Measurements from ENCODE around the gene C1QTNF8.

C1QTNF8 gene

GRCh38 chr16:1096169-1097082 is at the start of gene C1QTNF8:
TSS of gene C1QTNF8 (minus strand) at chr16:1096244. CDS start at chr16:1094922, 1,322 bp downstream.
- DNase-seq (ENCODE audit: low read depth in 2 of 2), result no peak

- DNase-seq (ENCODE audit: low read depth in 2 of 2), result no peak
Observed at GRCh38 chr16:1145383-1146100, 49.5 kb upstream of the C1QTNF8 start.

GRCh38 chr16:1144476-1145382 is 48.7 kb upstream of the C1QTNF8 start:
- no peak for DNase-seq (ENCODE audit: low read depth in 2 of 2)

DNA sequence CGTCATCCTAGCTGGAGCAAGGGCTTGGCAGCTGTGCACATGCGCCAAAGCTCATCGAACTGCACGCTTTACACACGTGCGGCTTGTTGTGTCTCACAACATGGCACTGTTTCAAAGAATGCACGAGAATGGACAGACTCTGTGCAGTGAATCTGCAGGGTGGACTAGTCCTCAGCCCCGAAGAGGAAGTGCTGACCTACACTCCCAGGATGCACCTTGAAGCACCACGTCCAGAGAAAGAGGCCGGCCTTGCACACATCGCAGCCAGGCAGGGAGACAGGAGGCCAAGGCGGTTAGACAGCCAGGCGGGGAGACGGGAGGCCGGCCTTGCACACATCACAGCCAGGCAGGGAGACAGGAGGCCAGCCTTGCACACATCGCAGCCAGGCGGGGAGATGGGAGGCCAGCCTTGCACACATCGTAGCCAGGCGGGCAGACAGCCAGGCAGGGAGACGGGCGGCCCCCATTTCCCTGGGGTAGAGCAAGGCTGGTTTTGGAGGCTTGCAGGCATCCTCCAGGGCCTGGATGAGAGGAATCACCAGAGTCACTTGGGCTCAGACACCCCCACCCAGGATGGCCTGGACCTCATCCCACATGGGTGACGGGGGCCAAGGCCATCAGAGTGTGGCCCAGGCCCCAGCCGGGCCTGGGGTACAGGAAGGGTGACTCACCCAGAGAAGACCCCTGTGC is 47.9 kb upstream of the C1QTNF8 start:
- no peak for DNase-seq (ENCODE audit: low read depth in 2 of 2)

GRCh38 chr16:1142911-1143310 is 46.9 kb upstream of the C1QTNF8 start:
- DNase-seq (ENCODE audit: low read depth in 2 of 2), result no peak

DNA sequence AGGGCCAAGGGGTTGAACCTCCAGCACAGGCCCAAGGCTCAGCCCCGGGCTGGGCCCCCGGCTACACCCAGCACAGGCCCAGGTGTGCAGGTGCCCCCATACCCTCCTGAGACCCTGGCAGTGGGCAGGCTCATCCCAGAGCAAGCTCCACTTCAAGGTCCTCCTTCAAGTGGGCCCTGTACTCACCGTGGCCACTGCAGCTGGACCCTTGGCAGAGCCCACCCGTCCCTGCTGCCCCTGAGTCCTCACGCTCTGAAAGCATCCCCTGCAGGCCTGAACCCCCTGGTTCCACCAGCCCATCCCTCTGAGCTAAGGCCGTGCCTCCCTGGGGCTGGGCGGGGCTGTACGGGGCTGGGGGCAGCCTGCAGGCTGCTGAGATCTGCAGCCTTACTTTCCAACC is 45.7 kb upstream of the C1QTNF8 start:
- DNase-seq (ENCODE audit: low read depth in 2 of 2), result no peak

DNA sequence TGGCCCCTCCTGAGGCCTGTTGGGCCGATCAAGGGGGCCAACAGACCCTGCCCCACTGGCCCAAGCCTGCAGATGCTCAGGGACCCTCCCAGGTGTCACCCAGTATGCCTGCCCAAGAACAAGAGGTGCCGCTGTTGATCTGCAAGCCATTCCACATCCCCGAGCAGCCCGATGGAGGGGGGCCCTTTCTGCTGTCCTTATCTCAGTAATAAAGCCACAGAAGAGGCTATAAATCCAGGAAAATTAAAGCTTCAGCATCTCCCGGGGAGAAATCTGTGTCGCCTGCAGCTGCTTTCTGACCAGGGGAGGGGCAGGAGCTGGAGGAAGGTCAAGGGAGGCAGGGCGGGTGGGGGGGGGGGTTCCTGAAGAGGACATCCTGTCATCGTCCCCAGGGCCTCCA is 45.1 kb upstream of the C1QTNF8 start:
- no peak for DNase-seq (ENCODE audit: low read depth in 2 of 2)

DNA sequence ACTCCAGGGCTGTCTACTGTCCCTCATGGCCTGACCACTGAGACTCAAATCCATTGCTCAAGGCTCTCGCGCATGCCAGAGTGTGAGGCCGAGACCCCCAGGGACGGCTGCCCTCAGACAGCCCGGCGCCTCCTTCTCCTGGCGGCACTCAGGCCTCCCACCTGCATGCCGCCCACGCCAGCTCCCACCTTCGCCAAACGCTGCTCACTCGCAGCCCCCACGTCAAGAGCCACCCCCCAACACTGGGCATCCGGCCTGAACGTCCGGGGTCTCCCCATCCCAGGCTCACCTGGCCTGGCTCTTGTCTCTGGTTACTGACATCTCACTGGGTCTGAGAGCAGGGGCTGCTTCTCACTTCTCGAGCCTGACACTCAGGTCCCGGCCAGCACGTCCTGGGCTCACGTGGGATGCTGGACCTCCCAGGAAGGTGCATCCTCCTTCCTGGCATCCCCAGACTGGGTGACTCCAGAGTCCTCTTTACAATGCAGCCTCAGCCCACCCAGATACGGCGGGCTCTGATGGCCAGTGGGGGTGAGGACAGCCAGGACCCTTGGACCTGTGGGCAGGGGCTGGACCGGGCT is 44.6 kb upstream of the C1QTNF8 start:
- no peak for DNase-seq (ENCODE audit: low read depth in 2 of 2)

GRCh38 chr16:1137604-1138003 is 41.6 kb upstream of the C1QTNF8 start:
- DNase-seq (ENCODE audit: low read depth in 2 of 2), result no peak

GRCh38 chr16:1135459-1135825 is 39.4 kb upstream of the C1QTNF8 start:
- no peak for DNase-seq (ENCODE audit: low read depth in 2 of 2)

- no peak for DNase-seq (ENCODE audit: low read depth in 2 of 2)
Observed at GRCh38 chr16:1134776-1135458, 38.9 kb upstream of the C1QTNF8 start.

GRCh38 chr16:1133810-1134520 is 37.9 kb upstream of the C1QTNF8 start:
- no peak for DNase-seq (ENCODE audit: low read depth in 2 of 2)

DNA sequence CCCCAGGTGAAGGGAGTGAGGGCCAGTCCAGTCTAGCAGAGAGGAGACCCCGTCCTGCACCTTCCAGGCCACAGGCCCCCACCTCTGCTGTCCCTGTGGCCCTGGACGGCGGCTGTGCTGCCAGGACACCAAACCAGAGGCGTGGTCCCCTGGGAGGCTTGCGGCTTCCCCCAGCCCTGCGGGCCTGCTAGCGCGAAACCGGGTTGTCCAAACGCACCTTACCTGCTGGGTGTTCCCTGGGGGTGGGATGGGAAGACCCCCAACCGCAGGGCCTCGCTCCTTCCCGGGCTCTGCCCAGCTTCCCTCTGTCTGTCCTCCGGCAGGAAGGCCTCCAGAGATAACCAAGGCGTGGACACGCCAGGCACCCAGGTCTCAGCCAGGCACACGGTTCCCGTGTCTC is 37.2 kb upstream of the C1QTNF8 start:
- DNase-seq (ENCODE audit: low read depth in 2 of 2), result no peak

DNA sequence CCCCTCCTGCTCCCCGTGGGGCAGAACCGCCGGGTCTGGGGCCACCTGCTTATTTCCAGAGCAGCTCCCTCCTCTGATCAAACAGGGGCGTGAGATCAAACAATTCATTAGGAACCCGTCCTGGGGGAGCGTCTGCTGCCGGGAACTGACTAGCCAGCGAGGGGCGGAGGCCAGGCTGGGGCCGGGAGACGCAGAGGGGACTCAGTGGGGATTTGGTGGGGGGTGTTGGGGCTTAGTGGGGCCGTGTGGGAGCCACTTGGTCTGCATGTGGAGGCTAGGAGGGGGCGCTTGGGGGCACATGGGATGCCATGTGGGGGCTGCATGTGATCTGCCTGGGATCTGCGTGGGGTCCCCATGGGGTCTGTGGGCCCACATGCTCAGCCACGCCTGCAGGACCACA is 36.4 kb upstream of the C1QTNF8 start:
- no peak for DNase-seq (ENCODE audit: low read depth in 2 of 2)

DNA sequence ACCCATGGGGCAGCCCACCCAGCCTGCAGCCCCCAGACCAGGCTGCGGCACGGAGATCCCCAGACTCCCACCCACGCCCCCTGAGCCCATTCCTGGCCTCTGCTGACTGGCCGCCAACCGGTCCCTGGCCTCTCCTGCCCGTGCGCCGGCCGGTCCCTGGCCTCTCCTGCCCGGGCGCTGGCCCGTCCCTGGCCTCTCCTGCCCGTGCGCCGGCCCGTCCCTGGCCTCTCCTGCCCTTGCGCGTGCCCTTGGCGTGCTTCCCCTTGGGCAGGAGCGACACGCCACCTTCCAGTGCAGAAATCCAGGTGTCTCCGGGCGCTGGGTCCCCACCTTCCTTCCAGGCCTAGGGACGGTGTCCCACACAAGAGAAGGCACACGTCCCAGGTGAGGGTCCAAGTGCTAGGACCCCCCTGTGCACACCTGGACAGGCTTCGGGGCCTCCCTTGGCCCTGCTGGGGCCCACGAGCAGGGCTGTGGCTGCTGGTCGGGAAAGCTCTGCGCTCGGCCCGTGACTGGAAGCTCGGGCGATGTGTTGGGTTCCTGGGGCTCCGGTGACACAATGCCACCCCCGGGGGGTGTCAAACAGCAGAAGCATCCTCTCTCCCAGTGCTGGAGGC is 35.4 kb upstream of the C1QTNF8 start:
- no peak for DNase-seq (ENCODE audit: low read depth in 2 of 2)

GRCh38 chr16:1130382-1130781 is 34.3 kb upstream of the C1QTNF8 start:
- DNase-seq (ENCODE audit: low read depth in 2 of 2), result no peak

DNA sequence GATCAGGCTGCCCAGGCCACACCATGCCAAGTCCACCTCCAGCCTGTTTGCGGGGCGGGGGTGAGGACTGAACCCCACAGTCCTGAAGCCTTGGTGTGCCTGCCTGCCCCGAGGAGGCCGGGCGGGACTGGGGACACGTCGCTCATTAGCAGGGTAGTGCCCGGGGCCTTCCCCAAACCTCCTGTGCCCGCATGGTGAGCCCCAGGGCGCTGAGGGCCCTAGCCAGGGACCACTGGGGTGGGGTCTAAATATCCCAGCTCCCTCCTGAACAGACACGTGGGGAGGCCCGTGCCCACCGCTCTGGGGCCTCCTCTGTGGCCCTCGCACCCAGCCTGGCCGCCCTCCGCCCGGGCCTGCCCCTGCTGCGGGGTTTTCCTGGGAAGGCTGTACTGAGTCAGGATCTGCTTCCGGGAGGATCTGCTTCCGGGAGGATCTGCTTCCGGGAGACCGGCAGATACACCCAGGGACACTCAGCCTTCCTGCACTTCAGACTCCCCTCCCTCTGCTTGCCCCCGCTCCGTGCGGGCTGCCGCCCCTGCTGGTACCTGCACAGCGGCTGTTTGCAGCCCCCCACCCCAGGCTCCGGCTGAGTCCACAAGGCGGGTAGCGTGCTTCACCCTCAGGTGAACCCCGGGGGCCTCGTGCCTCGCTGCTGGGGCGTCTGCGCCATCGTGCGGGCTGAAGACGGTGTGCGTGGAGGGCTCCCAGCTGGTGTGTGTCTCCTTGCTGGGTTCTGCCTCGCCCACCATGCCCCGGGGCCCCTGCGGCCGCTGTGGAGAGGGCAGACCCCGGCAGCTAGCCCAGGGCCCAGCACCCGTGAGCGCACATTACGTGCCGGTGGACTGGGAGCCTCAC is 33.3 kb upstream of the C1QTNF8 start:
- DNase-seq (ENCODE audit: low read depth in 2 of 2), result no peak

DNA sequence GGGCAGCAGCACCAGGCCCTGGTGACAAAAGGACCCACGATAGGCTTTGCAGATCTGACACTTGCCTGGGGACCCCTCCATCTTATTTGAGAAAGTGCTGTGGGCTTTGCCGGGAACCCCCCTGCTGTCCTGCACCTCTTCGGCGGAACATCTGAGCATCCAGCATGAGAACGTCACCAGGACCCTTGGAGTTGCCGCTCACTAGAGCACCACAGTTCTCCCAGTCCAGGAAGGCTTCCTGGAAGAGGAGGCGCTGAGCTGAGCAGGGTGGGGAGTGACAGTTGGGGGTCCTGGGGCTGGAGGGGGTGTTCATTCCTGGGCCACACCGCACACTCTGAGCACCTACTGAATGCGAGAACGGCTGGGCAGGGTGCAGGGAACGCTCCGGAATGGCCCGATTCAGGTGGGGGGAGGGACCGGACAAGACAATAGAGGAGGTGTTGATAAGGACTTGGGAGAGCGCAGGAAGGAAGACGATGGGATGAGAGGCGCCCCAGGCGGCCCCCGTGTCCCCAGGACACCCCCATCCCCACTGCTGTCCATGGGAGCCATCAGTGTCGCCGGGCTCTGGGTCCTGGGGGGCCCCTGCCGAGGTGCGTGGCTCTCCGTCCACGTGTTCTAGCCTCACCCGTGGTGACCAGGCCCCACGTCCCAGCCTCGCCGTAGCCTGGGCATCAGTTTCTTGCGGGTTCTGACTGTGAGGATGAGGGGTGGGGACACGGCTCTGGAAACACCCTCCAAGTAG is 32.1 kb upstream of the C1QTNF8 start:
- no peak for DNase-seq (ENCODE audit: low read depth in 2 of 2)
